Suppressor macrophage treated with lipopolysaccharide for 1 hour (primary cell): Measurements from ENCODE around the gene AQP5.

Source experiments
- DNase-seq, 3 donors: peaks; one replicate each; pipeline ENCODE4 v3.0.0-alpha.2; 2020 to 2022

AQP5 gene

GRCh38 chr12:49932533-49933130 lies 29.0 kb upstream of the AQP5 start:
- DNase-seq: peak in 2 of 3 donors; percentile 14 to 28

DNA sequence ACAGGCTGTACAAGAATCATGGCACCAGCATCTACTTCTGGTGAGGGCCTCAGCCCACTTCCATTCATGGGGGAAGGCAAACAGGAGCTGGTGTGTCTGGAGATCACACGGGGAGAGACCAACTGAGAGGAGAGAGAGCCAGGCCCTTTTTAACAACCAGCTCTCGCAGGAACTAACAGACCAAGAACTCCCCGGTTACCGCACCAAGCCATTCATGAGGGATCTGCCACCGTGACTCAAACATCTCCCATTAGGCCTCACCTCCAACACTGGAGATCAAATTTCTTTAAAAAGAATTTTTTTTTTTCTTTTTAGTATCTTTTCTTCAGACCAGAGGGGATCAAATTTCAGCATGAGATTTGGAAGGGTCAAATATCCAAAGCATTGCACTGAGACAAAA lies 27.9 kb upstream of the AQP5 start:
- DNase-seq: no peak

GRCh38 chr12:49934505-49934904 lies 27.2 kb upstream of the AQP5 start:
- DNase-seq: no peak

DNA sequence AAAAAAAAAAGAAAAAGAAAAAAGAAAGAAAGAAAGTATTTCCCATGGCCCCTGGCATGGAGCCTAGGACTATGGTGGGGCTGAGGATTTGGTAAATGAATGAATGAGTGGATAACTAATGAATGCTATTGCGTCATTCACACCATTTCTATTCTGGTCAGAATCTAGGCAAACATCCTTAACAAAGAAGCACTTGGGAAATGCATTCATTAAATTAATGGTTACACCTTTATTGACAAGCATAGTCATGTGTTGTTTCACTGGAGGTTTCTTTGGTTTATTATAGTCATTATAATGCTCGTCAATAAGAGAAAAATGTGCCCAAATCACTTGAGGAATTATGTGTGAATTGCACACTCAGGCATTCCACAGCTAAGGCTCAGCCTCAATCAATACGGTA lies 24.7 kb upstream of the AQP5 start:
- DNase-seq: no peak

GRCh38 chr12:49937639-49938300 lies 23.9 kb upstream of the AQP5 start:
- no peak for DNase-seq

DNA sequence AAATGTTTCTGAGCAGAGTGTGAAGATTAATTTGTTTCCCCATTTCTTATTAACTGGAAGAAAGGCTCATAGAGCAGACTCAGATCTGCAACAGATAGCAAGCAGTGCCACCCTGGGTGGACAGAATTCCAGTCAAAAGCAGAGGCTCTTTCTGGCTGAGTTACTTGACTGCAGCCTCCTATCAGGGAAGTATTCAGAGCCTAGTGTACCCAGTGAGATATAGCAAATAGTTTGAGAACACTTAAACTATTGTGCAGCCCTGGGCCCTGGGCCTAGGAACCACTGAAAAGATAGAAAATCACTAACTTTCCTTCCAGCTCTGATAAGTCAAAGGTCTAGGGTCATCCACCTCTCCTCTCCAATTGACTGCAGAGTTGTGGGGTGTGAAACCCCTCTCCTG lies 22.4 kb upstream of the AQP5 start:
- no peak for DNase-seq

- DNase-seq: no peak
Measured at GRCh38 chr12:49939707-49940106, 22.0 kb upstream of the AQP5 start.

DNA sequence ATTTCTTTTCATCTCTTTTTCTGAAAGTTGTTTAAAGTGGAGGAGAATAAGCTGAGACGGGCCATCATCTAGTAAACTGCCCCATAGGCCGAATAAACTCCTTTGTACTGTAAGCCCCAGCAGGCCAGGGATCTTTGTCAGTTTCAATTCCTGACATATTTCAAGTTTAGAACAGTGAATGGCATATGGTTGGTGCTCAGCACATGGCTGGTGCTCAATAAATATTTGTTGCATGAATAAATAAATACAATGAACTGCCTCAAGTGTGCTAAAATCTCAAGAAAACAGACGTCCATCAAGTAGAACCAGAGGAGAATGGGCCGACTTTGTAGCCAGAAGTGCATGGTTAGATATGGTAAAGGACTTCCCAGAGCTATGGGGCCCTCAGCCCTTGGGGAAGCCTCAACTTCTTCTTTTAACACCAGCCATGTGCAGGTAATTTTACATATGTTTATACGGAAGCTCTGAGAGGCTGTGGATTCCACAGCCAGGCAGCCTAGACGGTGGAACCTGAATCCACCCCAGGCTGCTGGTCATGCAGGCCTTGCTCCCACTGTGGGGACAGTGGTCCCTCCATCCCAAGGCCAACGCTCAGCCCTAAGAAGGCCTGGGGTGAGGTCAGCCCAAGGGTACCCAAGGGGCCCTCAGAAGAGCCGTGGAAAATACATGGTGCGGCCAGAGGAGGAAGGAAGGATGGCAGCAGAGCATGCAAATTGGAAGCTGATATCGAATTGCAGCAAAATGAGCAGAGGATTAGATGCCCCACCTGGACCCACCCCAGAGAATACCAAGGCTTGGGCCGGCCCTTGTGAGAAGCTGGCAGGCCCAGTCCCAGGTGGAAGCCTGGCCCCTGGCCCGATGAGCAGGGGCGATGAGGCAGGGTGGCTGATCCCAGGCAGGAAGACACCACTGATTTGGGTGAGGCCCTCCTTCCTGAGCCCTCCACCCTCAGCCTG lies 19.8 kb upstream of the AQP5 start:
- DNase-seq: no peak

DNA sequence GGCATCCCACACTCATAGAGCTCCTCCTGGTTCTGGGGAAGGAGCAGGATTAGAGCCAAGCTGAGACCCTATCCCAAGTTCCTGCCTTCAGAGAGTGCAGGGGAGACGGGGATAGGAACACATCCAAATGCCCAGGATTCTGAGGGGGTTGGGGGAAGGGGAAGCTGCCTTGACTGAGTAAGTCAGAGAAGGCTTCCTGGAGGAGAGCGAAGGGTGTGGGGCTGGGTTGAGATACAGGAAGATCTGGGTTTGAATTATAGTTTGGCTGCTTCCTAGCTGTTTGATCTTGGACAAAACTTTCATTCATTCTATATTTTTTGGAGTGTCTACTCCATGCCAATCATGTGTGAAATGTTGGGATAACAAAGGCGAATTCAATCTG lies 19.2 kb upstream of the AQP5 start:
- DNase-seq: no peak

DNA sequence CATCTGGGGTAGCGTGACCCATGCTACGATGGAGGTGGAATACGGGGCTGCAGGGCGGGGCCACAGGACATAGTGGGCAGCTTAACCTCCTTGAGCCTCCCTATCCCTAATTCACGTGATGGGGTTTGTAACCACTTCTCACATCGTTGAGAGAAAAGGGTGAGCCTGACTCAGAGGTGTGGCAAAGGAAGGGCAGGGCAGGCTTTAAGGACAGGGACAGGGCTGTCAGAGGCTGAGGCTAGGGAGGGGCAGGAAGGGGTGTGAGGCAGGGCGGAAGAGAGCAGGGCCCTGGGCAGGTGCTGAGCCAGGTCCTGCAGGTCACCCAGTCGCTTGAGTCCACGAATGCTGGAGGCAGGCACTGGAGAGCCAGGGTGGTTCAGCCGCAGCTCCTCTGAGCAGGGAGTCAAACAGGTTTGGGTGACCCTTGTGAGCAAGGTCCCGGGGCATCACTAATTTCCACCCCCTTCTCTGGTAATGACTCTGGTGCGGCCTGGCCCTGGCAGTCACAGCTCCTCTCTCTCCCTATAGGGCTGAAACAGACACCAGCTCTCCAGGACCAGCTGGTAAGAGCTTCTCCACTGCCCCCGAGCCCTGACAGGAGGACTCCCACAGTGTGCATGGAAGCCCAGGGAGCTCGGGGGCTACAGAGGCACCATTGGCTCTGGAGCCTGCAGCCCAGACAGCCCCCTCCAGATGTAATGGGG lies 18.6 kb upstream of the AQP5 start:
- no peak for DNase-seq

DNA sequence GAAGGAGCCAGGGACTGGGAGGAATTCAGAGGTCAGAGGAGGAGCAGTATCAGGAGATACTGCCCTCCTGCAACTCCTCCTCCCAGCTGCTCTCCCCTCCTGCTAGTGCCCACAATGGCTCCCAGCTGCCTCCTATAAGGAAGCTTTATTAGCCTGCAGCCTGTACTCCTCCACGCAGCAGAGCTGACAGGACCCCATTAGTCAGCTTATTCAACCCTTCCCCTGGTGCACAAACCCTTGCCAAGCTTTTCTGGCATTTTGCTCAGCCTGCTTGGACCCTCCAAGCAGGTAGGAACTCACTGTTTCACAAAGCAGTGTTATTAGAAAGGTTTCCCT lies 18.1 kb upstream of the AQP5 start:
- no peak for DNase-seq

GRCh38 chr12:49944046-49944445 lies 17.6 kb upstream of the AQP5 start:
- DNase-seq: no peak

GRCh38 chr12:49944718-49945117 lies 17.0 kb upstream of the AQP5 start:
- no peak for DNase-seq

- DNase-seq: peak; percentile 89 to 93 (median 93)
Measured at GRCh38 chr12:49945394-49946080, 16.1 kb upstream of the AQP5 start.

GRCh38 chr12:49946086-49946485 lies 15.6 kb upstream of the AQP5 start:
- DNase-seq: no peak

- DNase-seq: no peak
Measured at GRCh38 chr12:49946497-49946896, 15.2 kb upstream of the AQP5 start.

DNA sequence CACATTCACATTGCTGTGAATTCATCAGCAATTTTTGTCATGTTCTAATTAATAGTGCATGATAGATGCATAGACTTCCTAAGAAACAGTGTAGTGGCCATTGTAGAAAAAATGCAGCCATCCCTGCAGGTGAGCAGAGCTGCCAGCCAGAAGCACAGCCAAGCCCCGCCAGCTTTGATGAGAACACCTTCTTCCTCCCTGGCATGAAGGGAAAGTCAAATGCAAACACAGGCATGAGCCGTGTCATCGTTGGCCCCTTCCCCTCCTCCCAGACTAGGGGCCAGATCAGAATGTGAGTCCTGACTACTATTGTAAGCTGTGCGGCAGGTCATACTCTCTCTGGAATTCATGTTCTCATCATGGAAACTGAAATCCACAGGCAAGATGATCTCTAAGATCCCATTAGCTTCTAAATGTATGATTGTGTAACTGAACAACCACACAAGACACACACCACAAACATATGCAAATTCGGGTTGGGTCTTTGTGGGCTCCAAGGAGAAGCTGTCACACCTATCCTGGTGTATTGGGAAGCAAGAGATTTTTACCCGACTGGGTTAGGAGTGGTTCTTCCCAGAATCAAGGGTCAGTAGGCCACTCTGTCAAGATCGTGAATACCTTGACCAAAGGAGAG lies 14.0 kb upstream of the AQP5 start:
- no peak for DNase-seq

GRCh38 chr12:49948866-49949845 lies 12.5 kb upstream of the AQP5 start:
- DNase-seq: peak; percentile 53 to 78 (median 77)

DNA sequence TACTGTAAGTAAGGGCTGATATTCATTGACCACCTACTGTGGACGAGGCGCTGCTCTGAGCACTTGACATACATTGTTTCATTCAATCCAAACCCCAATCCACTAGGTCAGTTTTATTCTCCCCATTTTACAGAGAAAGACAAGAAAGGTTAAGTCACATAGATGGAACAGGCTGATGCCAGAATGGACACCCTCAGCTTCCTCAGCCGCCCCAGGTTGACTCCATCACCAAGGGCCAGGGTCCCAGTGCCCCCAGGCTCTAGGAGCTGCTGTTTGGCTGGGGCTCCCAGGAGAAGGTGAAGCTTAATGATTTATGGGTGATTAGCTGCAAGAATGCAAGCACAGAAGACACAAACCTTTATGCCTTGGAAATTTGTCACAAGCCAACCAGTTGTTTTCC lies 11.8 kb upstream of the AQP5 start:
- DNase-seq: no peak

GRCh38 chr12:49950273-49951251 lies 11.1 kb upstream of the AQP5 start, which contains the start of gene AQP2:
AQP2 (plus strand) TSS chr12:49950737; CDS start chr12:49950831, 94 bp downstream.
- DNase-seq: no peak
